Hepatocyte (in vitro differentiated cells): ENCODE results near the gene KIAA1958. TPM values are rescaled to one million over a fixed set of nuclear protein-coding genes. Genes with fewer than 3 reads are reported as not detected.

Experiments used
- DNase-seq: peaks from one replicate; pipeline ENCODE4 v3.0.0-alpha.2; 2016; ENCODE audit warnings: low spot score
- H2AFZ ChIP-seq: fragments of 200-600 bp; sonication (generic); 2 replicates; pipeline ENCODE4 v1.6.0; 2016; ENCODE audit warnings: antibody characterized with exemption, mild to moderate bottlenecking
- H3K27ac ChIP-seq: fragments of 200-600 bp; sonication (generic); 2 replicates; pipeline ENCODE4 v1.5.1; 2016; ENCODE audit warnings: mild to moderate bottlenecking
- H3K27me3 ChIP-seq: fragments of 200-600 bp; sonication (generic); 2 replicates; pipeline ENCODE4 v1.6.1; 2016
- H3K36me3 ChIP-seq: fragments of 200-600 bp; sonication (generic); replicated peaks from 2 replicates; pipeline ENCODE4 v1.5.1; 2016; ENCODE audit warnings: low read depth; ENCODE audit not compliant: insufficient read depth
- H3K4me1 ChIP-seq: fragments of 200-600 bp; sonication (generic); 2 replicates; pipeline ENCODE4 v1.5.1; 2016; ENCODE audit warnings: mild to moderate bottlenecking, moderate library complexity; ENCODE audit not compliant: insufficient read depth
- H3K4me2 ChIP-seq: fragments of 200-600 bp; sonication (generic); 2 replicates; pipeline ENCODE4 v1.6.0; 2016
- H3K4me3 ChIP-seq: fragments of 200-600 bp; sonication (generic); 2 replicates; pipeline ENCODE4 v1.5.1; 2016; ENCODE audit warnings: mild to moderate bottlenecking
- H3K79me2 ChIP-seq: fragments of 200-600 bp; sonication (generic); 2 replicates; pipeline ENCODE4 v1.6.0; 2017; ENCODE audit warnings: mild to moderate bottlenecking
- H3K9me2 ChIP-seq: fragments of 200-600 bp; sonication (generic); replicated peaks from 2 replicates; pipeline ENCODE4 v1.6.0; 2017; ENCODE audit warnings: mild to moderate bottlenecking; ENCODE audit not compliant: insufficient read depth
- H3K9me3 ChIP-seq: fragments of 200-600 bp; sonication (generic); 2 replicates; pipeline ENCODE4 v1.5.1; 2016; ENCODE audit warnings: low read depth, mild to moderate bottlenecking
- H4K20me1 ChIP-seq: fragments of 200-600 bp; sonication (generic); 2 replicates; pipeline ENCODE4 v1.6.0; 2016; ENCODE audit warnings: mild to moderate bottlenecking; ENCODE audit not compliant: insufficient read depth, poor library complexity, severe bottlenecking
- EZH2 ChIP-seq: fragments of 200-600 bp; sonication (generic); IDR thresholded peaks from 2 replicates; pipeline ENCODE4 v1.6.1; 2016; ENCODE audit warnings: antibody characterized with exemption, mild to moderate bottlenecking, borderline replicate concordance
- EZH2phosphoT487 ChIP-seq: fragments of 200-600 bp; sonication (generic); IDR thresholded peaks from one replicate; pipeline ENCODE4 v1.6.1; 2018; ENCODE audit warnings: antibody characterized with exemption, mild to moderate bottlenecking, low read depth, moderate library complexity; ENCODE audit not compliant: unreplicated experiment, severe bottlenecking
- WGBS: methylation state at CpG from one replicate; pipeline ENCODE4 v1.1.6; 2016; ENCODE audit warnings: low lambda C conversion rate; ENCODE audit errors: missing lambda C conversion rate; 5-methylcytosine and 5-hydroxymethylcytosine counted together
- polyA plus RNA-seq: library from polyadenylated mRNA; unstranded; fragments of >200 nt; fragmentation: Nextera tagmentation; extraction: Ambion mirVana; gene quantifications from 2 replicates; pipeline ENCODE4 v1.2.1, GENCODE V29; 2016
- total RNA-seq: library from RNA; depleted of rRNA; stranded (reverse); fragments of >200 nt; gene quantifications from 2 replicates; pipeline ENCODE4 v1.2.3, GENCODE V29; 2014
- TF ChIP-seq, protein P1 (sequence below): fragments of 200-600 bp; sonication (generic); IDR thresholded peaks from 2 replicates; pipeline ENCODE4 v1.5.1; 2016; ENCODE audit warnings: antibody characterized with exemption, mild to moderate bottlenecking; ENCODE audit not compliant: poor library complexity

KIAA1958 gene
- total and polyA plus RNA-seq, 2 experiments from 2014 or later, result 3.5 to 10.1 TPM

DNA sequence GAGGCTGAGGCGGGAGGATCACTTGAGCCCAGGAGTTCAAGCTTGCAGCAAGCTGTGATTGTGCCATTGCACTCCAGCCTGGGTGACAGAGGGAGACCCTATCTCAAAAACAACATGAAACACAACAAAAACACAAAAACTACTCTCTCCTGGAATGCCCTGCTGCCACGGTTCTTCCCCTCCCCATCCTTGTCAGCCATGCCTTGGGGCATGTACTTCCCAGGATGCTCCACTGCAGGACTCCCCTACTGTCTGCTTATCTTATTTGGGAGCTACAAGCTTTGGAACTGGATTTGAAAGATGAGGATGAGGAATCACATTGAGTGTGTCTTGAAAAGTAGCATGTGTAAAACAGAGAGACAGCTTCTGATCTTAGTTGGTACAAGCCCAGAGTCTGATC lies 40.1 kb upstream of the KIAA1958 start:
- Histone ChIP-seq H3K4me2 (no peak overlapping the region), H3K9me3 (no peaks in the 10 kb centered on the region), H3K9me2 (no peaks in the 10 kb centered on the region), H3K27me3 (no peaks in the 10 kb centered on the region), H3K4me1 (no peaks in the 10 kb centered on the region), H2AFZ (no peak overlapping the region), H4K20me1 (no peaks in the 10 kb centered on the region), H3K36me3 (no peaks in the 10 kb centered on the region), H3K79me2 (no peaks in the 10 kb centered on the region), H3K4me3 (no peak overlapping the region), H3K27ac (peak overlapping the region; percentile 42)
- 79% methylated on average over 2 of the region's 2 CpGs for WGBS
- no peak for DNase-seq
- TF ChIP-seq, protein P1, sequence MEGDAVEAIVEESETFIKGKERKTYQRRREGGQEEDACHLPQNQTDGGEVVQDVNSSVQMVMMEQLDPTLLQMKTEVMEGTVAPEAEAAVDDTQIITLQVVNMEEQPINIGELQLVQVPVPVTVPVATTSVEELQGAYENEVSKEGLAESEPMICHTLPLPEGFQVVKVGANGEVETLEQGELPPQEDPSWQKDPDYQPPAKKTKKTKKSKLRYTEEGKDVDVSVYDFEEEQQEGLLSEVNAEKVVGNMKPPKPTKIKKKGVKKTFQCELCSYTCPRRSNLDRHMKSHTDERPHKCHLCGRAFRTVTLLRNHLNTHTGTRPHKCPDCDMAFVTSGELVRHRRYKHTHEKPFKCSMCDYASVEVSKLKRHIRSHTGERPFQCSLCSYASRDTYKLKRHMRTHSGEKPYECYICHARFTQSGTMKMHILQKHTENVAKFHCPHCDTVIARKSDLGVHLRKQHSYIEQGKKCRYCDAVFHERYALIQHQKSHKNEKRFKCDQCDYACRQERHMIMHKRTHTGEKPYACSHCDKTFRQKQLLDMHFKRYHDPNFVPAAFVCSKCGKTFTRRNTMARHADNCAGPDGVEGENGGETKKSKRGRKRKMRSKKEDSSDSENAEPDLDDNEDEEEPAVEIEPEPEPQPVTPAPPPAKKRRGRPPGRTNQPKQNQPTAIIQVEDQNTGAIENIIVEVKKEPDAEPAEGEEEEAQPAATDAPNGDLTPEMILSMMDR, result no peak
- TF ChIP-seq EZH2, result no peak
- no peak for TF ChIP-seq EZH2phosphoT487

DNA sequence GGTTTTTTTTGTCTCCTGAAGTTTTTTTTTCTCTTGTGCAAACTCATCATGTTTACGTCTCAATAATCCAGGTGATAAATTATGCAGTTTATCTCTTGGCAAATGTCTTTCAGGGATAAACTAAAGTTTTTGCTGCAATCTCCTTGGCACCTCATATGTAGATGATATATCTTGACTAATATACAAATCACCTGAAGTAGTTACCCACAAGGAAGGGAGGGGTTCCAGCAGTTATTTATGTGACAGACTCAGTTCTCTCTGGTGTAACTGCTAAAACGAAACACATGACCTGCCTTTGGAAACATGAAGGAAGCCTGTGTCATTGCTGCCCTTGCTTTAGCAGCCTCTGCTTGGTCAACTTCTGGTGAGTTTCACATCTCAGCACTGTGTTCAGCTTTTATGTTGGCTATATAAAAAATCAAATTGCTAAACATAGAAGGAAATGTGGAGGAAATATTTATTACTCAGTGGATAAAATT lies 39.3 kb upstream of the KIAA1958 start:
- H2AFZ ChIP-seq, result no peak overlapping the region
- no peaks in the 10 kb centered on the region for H3K9me3 ChIP-seq
- 44% methylated on average over 2 of the region's 2 CpGs for WGBS
- TF ChIP-seq EZH2 (no peak), EZH2phosphoT487 (no peak)
- TF ChIP-seq, protein P1, result no peak
- no peaks in the 10 kb centered on the region for H3K79me2 ChIP-seq
- H3K9me2 ChIP-seq, result no peaks in the 10 kb centered on the region
- no peaks in the 10 kb centered on the region for H3K27me3 ChIP-seq
- peak overlapping the region; percentile 2 for H3K27ac ChIP-seq
- DNase-seq, result peak; percentile 34
- H3K4me2 ChIP-seq, result no peak overlapping the region
- no peak overlapping the region for H3K4me3 ChIP-seq
- H4K20me1 ChIP-seq, result no peaks in the 10 kb centered on the region
- no peaks in the 10 kb centered on the region for H3K36me3 ChIP-seq
- no peaks in the 10 kb centered on the region for H3K4me1 ChIP-seq

- Histone ChIP-seq H4K20me1 (no peaks in the 10 kb centered on the region), H3K9me2 (no peaks in the 10 kb centered on the region), H3K4me1 (no peaks in the 10 kb centered on the region), H2AFZ (no peak overlapping the region), H3K9me3 (no peaks in the 10 kb centered on the region), H3K36me3 (no peaks in the 10 kb centered on the region), H3K27ac (no peak overlapping the region), H3K4me3 (no peak overlapping the region), H3K27me3 (no peaks in the 10 kb centered on the region), H3K79me2 (no peaks in the 10 kb centered on the region), H3K4me2 (no peak overlapping the region)
- DNase-seq, result no peak
- WGBS, result 97% methylated on average over 1 of the region's 1 CpG
- TF ChIP-seq, protein P1, result no peak
- TF ChIP-seq EZH2, result no peak
- no peak for TF ChIP-seq EZH2phosphoT487
Measured at GRCh38 chr9:112462855-112463254, 23.8 kb upstream of the KIAA1958 start.

- no peaks in the 10 kb centered on the region for H3K79me2 ChIP-seq
- WGBS, result 92% methylated on average over 4 of the region's 4 CpGs
- no peaks in the 10 kb centered on the region for H3K27me3 ChIP-seq
- H3K4me3 ChIP-seq, result no peak overlapping the region
- H3K9me2 ChIP-seq, result no peaks in the 10 kb centered on the region
- H3K4me1 ChIP-seq, result no peaks in the 10 kb centered on the region
- no peak overlapping the region for H3K4me2 ChIP-seq
- no peak overlapping the region for H2AFZ ChIP-seq
- no peaks in the 10 kb centered on the region for H4K20me1 ChIP-seq
- DNase-seq, result no peak
- TF ChIP-seq, protein P1, result no peak
- TF ChIP-seq EZH2phosphoT487 (no peak), EZH2 (no peak)
- no peak overlapping the region for H3K27ac ChIP-seq
- no peaks in the 10 kb centered on the region for H3K9me3 ChIP-seq
- no peaks in the 10 kb centered on the region for H3K36me3 ChIP-seq
Measured at GRCh38 chr9:112465352-112465751, 21.3 kb upstream of the KIAA1958 start.
